Fibroblast of skin of back (primary cell): ENCODE results near the gene LRRC15.

Source experiments
- DNase-seq: peaks from one replicate; pipeline ENCODE4 v3.0.0-alpha.2; 2013

The LRRC15 gene

DNA sequence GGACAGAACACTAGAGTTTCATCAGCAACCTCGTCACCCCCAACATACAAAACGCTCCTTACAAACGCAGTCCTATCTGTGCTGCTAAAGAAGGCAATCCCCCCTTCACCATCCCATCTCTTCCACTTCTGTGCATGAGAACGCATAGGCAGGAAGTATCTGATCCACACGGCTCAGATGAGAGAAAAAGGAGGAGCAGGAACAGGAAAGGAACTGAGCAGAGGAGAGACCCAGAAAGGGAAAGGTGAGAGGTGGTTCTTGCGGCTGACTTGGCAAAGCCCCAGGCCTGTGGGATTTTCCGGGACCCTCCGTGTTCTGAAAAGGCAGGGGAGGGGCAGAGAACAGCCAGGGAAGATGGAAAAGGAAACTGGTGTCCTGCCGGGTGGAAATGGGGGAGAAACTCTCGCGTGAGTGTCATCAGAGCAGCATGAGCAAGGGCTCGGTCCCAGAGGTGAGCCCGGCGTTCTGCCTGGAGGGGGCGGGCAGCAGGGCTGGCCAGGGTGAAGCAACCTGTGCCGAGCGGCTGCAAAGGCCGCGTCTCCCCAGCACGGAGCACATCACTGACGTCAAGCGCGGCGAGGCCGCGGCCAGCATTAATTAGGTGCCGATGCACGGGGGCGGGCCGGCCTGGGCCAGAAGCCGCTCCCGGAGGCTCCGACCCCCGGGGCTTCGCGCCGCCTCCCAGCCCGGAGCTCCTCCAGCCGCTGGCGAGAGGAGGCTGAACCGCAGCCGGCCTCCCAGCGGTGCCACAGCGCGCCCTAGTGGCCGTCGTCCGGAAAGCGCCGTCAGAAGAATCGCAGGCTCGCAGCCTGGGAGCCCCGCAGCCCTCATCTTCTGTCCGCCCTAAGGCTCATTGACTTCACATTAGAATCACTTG lies 54.2 kb downstream of the LRRC15 start:
- DNase-seq = peak; percentile 67

DNA sequence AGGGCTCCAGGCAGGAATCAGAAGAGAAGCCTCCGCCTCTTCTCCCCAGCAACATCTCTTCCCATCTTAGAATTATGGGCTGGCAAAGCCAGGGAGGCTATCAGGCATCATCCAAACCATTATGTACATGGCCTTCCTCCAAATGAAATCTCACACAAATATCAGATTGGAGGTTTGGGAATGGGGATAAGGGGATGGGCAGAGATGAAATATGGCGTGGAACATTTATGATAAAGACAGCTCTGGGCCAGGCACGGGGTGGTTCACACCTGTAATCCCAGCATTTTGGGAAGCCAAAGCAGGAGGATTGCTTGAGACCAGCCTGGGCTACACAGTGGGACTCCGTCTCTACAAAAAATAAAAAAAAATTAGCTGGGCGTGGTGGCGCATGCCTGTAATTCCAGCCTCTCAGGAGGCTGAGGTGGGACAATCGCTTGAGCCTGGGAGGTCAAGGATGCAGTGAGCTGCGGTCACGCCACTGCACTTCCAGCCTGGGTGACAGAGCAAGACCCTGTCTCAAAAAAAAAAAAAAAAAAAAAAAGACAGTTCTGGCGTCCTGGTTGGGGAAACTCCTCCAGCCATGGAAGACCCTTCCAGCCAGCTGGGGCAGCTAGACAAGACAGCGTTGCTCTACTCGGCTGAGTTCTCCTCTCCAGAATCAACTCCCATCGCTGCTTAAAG lies 55.0 kb downstream of the LRRC15 start:
- DNase-seq = no peak

DNA sequence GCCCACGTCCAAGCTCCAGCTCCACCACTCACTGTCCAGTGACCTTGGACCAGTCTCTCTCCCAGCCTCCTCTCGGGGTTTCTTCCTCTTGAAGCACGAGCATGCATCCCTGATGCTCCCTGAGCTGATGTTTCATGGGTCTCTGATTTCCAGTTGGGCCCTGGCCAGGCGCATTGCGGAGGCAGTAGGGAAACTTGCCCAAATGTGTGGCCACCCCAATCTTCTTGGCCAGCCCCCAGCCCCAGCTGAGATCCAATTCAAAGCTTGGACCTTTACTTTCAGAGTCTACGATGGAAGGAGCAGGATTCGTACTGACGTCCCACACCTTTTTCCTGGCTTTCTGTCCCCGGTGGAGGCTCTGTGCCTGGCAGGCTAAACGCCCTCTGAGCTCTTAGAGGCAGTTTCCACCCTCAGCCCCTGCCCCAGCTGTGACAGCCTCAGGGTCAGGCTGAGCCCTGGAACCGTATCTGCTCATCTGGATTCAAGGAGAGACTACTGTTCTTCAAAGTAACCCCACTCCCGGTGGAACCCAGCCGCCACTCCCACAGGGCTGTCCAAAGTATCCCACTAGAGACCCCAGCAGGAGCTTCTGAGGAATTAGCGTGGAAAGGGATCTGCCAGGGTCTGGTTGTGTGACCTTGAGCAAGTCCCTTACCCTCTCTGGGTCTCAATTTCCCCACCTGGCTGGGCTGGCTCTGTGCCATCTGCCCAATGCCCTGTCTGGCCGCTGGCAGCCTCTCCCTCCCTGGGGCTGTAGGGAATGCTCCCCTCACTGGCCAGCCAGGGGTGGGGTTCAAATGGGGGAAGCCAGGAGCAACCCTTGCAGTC lies 55.8 kb downstream of the LRRC15 start:
- no peak for DNase-seq

DNA sequence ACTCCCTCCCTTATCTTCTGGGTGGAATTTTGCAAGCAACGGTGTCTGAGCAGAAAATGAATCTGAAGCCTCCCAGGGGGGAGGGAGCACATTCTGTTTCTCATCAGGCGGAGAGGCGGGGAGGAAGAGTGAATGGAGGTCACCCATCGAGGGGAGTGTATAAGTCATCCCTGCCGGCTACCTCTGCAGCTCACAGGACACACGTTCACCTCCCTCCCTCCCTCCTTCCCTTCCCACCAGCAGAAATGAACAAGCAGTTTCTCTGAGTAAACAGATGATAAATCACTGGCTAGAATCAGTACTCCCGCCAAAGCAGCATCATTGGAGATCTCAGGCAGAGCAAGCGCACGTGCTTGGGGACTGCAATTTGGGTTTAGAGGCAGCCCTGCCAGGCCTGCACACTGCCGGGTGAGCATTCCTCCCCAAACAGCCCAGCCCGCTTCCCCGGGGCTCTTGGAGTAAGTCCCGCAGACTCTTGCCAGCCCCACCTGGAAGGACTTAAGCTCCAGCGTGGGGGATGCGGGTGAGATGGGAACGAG lies 56.7 kb downstream of the LRRC15 start:
- DNase-seq = peak; percentile 13

- no peak for DNase-seq
Observed at GRCh38 chr3:194312186-194312742, 57.3 kb downstream of the LRRC15 start.

GRCh38 chr3:194311000-194311399 lies 58.5 kb downstream of the LRRC15 start:
- DNase-seq = no peak

DNA sequence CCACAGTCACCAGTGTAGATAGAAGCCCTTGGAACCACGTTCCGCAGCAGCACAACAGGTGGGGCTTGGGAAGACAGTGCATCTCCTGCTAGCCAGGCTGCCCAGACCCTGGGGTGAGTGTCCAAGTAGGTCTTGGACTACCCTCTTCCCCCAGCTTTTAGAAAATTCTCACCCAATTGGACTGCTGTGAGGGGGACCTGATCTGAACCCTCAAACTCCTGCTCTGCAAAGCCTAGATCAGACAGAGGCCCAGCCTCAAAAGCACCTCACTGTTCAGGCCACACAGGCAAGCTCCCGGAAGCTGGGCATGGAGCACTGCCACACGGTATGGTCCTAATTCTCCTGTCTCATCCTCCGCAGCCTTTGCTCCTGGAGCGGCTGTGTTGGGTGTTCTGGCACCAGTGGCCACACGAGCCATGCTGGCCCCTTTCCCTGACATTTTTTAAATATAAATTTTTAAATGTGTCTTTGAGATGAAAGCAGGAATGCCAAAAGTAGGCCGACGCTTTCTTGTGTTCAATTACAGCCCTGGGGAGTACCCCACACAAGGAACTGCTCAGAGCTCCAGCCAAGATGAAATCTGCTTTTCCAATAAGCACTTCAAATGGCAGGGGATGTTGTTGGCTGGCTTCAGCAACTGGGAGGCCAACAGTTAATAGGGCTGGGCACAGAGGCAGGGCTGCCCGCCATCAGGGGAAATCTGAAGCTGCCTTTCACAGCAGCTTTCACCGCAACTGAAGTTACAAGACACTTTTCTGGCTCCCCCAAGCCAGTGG lies 59.3 kb downstream of the LRRC15 start:
- no peak for DNase-seq

GRCh38 chr3:194308601-194309449 lies 60.7 kb downstream of the LRRC15 start:
- no peak for DNase-seq

- DNase-seq = no peak
Observed at GRCh38 chr3:194307849-194308248, 61.7 kb downstream of the LRRC15 start.

DNA sequence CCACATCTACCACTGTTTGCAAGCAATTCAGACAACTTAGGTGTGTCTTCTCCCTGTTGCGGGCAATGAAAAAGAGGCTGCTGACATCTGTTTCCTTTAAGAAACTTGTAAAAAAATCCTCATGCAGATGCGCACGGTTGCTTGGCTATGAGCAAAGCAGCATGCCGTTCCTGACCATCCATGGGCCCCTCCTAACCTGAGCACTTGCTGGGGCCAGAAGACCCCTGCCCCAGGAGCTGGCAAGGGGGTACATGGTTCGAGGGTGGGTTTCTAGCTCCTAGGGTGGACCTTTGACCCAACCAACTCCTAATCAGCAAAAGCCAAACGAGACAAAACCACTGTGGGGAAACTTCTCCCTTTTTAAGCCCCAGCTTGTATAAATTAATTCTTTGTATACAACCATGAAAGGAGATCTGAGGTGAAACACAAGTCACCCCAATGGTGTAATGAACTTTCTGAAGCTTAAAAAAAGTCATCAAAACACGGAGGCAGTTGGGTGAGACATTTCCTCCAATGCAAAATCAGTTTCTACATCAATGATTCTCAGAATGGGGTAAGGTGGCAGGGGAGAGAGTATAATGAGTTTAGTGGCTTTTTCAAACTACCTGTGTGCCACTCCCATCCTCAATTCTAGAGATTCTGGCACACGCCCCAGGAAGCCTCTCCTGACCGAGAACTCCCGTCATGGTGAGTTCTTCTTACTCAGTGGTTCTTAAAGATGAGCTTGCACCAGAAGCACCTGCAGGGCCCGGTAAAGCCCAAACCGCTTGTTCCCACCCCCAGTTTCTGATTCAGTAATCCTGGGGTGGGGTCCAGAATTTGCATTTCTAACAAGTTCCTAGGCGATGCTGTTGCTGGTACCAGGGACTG lies 62.5 kb downstream of the LRRC15 start:
- DNase-seq = no peak

DNA sequence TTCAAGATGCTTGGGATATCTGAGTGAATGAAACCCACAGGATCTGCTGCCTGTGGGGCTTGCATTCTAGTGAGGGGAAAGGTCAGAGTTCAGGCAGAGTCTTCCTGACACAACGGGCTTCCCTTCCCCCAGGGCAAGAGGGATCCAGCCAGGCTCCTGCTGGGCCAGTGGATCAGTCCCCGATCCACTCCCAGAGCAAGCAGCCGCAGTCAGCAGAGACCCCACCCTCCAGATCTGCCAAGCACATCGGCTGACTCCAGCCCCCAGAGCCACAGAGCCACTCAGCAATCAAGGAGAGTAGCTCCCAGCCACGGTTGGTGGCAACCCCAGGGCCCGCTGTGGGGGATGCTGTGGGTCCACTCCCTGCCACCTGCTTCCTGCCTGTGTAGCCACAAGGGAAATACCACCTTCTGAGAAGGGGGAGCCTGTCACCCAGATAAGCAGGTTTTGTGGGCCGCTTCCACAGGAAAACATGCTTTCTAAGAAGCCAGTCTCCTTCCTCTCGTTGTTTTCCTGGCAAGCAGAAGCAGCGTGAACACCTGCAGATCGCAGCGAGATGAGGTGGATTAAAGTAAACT lies 63.3 kb downstream of the LRRC15 start:
- no peak for DNase-seq

GRCh38 chr3:194305356-194306108 lies 64.0 kb downstream of the LRRC15 start:
- DNase-seq = no peak
